ENCODE data around the gene FOXP1. TPM values are rescaled to one million over a fixed set of nuclear protein-coding genes. Genes with fewer than 3 reads are reported as not detected.
"Not testable (repeated sequence)": the region's sequence is repeated elsewhere in the genome, so short reads cannot be mapped to it uniquely, and the experiment has no call there.

FOXP1 gene
- polyA plus RNA-seq, 12 donors, result 17.7 to 192 (median 22.0) TPM

DNA sequence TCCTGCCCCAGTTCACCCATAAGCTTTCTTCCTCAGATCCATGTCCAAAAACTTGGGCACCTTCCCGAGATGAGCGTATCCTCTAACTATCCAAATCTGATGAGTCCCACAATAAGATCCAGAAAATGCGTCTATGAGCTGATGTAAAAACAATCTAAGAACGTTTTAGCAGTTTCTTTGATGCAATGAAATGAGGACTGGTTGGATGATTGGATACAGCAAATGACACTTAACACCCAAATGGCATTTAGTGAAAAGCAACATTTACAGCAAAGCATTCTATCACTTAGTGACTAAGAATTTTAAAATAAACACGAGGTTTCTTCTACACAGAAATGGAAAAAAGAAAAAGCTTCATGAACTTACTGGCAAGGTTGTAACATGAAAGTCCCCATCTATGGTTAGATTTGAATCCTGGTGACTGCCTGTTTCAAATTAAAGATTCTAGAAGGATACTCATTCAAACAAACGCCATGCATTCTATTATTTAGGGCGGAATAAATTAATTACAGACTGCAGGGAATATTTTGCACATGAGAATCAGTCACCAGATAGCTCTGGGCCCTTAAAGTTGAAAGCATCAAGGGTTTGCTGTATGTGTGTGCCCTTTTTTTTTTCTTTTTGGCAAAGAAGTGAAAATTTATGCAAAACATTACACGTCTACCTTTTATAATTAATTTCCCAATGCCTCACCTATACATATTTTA, 598.6 kb downstream of the FOXP1 start:
- no peak for DNase-seq

- DNase-seq, result no peak
These were observed 600.8 kb downstream of the FOXP1 start for GRCh38 chr3:70982700-70983140.

DNA sequence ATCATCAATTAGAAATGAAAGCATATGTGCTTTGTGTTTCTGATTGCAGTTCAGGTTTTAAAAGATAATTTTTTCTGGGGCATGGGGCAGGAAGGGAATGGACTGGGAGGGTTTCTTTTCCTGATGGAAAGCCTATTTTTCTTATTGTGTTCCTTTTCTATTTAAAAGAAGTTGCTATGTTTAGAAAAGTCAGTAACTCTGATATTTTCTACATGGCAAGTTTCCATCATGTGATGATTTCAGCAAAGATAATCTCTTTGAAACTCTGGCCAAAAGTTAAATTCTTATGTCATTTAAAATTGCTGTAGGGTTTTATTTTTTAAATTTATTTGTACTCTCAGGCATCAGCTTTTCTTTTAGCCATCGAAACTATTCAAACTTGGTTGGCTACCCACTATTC, 601.2 kb downstream of the FOXP1 start:
- peak; percentile 43 for DNase-seq

GRCh38 chr3:70981231-70981880, 602.2 kb downstream of the FOXP1 start:
- DNase-seq, result no peak

DNA sequence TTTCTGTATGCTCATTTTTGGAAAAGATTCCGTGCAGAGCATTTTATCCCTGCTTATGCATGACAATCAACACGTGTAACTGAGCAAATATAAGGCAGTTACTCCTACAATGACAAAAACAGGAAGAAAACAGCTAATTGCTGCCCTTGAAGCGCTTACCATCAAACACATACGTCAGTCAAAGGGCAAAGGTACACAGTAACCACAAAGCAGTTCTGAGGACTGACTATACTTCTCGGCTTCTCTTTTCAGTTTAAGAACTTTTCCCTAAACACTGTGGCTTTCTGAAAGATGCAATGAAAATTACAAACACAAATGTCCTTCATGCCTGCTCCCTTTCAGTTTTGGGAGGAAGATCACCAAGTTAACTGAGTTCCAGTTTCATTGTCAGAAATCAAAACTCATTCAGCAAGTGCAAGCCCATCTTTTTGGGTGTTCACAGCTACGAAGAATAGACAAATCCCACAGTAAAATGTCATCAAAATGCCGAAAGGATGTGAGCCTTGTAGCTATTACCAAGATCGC, 602.8 kb downstream of the FOXP1 start:
- no peak for DNase-seq

GRCh38 chr3:70979983-70980645, 603.4 kb downstream of the FOXP1 start:
- DNase-seq, result no peak

DNA sequence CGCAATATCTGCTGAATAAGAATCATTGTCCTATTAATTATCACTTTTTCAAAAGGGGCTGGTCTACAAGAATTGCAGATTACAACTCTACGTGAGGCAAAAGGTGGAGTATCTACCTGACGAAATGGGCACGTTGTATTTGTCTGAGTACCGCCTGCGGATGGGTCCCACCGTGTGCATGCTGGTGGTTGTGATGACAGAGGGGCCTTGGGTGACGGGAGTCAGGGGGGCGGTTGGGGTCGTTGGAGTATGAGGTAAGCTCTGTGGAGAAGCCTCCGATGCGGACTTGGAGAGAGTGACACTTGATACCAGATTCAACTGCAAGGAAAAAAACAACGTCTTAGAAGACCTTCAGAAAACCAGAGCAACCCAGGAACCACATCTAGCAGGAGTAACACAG, 605.8 kb downstream of the FOXP1 start:
- no peak for DNase-seq

- not testable (repeated sequence) for DNase-seq
These were observed 607.5 kb downstream of the FOXP1 start for GRCh38 chr3:70975981-70976380.

- DNase-seq, result no peak
These were observed 608.8 kb downstream of the FOXP1 start for GRCh38 chr3:70974747-70975146.

DNA sequence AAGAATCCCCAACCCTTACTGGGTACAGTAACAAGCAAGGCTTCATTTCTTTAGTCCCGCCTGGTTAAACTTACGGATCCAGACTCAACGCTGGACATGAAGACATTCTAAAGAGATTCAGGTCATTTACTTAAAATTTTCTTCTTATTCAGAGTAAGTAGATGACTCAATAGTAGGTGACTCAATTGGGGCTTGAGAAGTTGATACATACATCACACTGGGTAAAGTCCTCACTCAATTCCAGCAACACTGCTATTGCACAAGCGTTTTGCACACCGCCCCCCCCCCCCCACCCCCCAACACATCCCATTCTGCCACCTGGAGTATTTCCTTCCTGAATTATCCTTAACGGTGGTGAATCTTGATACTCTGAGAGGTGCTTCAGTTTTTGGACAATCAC, 610.0 kb downstream of the FOXP1 start:
- no peak for DNase-seq

DNA sequence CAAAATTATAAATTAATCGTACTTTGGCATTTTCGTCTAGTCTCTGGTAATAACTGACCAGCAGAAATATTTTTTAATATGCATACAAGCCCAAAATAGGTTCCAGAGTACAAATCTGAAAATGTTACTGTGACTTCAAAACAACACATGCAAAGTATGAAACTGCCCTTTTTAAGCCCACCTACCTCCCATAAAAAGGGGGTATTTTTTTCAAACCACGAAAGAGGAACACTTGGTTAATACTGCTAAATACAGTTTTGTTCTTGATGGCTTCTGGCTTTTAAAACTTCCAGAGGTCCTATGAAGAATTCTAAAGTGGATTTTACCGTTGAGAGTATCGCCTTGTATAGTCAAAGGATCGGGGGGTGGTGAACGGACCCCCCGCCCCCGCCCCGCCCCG, 610.7 kb downstream of the FOXP1 start:
- no peak for DNase-seq

DNA sequence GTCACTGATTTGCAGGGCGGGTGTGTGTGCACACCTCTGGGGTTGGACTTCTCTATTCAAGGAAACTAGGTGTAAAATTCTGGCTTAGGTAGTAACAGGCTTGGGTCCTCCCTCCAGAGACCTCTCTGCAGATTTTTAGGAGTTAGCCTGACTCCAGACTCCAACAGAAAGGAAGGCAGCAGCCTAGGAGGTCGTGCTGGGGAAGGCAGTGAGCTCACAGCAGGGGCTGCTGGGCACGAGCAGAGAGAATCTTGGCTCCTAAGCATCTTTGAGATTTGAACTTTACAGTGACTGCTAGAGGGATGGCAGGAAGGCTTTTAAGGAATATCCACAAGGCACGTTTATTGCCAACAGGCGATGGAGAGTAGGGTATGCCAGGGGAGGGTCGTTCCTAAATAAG, 612.6 kb downstream of the FOXP1 start:
- no peak for DNase-seq

GRCh38 chr3:70970171-70970570, 613.4 kb downstream of the FOXP1 start:
- DNase-seq, result no peak

DNA sequence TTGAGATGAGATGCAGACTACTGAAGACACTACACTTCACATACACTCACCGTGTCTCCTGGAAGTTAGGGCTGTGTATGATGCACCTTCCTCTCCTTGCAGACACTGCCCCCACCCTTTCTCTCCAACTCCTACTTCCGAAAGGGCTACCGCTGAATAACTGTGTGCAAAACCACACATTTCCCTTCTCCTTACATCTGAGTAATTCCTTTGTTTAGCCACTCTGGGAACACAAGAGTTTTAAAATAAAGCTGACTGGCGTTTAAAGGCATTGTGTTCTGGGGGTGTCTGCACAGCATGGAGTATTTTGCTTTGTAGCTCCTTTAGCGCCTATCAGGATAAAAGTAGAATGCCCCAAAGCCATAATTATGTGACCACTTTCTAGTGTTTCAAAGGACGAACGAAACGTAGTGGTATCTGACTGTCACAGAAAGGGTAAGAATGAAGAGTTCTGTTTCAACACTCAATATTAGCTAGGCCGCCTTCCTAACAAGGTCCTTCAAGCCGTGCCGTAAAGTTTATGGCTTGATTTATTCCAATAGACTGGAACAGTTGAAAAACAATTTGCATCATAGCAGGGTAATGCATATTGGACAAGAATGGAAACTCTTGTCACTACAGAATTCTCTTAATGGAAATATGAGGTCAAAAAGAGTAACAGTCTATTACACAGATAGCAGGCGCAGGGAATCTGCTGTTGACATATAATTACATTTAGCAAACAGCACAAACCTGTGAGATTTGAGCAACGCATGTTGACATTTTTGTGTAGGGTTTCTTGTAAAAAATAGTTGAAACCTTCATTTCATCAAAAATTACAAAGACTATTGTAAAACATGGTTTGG, 619.9 kb downstream of the FOXP1 start:
- DNase-seq, result no peak

DNA sequence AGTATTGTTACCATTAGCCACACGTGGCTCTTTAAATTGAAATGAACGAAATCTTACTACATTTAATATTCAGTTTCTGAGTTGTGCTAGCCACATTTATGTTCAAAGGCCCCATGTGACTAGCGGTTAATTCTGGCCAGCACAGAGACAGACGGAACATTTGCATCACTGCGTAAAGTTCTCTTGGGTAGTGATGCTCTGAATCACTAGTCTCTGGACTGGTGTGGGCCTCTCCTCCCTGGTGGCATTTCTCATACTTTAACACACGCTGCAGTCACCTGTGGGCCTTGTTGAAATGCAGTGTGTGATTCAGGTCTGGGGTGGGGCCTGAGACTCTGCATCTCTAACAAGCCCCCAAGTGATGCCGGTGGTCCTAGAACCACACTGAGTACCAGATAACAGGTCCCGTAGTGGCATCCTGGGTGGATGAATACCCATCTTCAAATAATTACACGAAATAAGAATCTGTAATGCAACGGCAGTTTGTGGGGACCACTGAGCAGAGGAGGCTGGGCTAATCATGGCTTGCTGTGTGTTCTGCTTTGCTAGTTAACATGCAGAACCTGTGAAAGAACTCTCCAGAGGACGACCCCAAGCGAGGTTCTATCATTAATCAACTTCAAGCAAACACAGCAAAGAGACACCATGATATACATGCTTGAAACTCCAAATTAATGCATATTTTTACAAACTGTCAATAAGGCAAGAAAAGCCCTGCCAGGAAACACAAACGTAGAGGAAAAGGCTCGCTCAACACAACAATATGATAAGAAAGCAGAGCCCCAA, 623.8 kb downstream of the FOXP1 start:
- DNase-seq, result no peak

GRCh38 chr3:70952033-70952747, 631.3 kb downstream of the FOXP1 start:
- DNase-seq, result no peak

DNA sequence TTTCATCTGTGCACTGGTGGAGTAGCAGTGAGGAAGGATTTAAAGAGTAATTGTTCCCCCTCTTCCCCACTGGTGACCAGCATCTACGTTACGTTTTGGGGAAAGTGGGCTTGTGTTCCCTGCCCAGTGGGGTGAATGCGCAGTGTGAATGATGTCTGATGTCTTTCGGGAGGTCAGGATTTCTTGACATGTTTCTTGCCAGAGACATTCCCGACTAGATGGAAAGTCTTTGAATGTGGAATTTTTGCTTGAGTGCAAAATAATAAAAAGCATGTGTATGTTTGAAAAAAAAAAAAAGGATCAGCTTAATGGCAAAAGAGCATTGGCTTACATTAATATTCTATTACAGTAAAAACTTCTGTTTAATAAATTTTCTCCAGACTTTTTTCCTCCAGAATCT, 632.2 kb downstream of the FOXP1 start:
- peak; percentile 77 for DNase-seq

DNA sequence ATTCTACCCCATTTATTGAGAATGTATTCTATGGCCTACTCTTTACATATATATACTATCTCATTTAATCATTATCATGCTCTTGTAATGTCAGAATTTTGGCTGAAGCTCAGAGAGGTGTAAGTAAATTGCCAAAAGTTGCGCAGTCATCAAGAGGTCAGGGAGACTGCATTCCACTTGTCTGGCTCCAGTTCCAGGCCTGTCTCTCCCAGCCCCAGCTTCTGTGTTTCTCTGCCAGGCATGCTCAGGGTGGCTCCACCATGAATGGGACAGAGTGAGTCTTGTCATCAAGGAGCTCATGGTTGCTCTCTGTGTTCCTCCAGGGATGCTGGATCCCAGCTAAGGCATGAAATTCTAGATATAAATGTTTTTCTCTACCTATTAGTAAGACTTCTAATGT, 635.9 kb downstream of the FOXP1 start:
- no peak for DNase-seq

DNA sequence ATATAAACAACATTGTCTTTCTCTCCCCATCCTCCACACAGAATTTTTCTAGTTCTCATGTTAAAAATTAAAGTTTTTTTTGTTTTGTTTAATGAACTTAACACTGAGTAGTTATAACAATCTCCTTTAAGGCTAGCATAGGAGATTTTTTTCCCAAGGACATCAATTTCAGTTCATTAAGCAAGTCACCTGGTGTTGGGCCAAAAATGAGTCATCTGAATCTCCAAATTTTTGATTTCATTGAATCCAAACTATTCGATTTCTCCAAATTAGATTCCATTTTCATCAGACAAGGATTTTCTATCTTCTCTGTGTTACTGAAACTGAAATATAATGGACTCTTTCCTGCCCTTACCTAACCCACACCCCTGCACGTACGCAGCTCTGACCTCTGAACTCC, 639.6 kb downstream of the FOXP1 start:
- DNase-seq, result no peak

GRCh38 chr3:70933105-70933810, 650.3 kb downstream of the FOXP1 start:
- no peak for DNase-seq
